Naive thymus-derived CD4-positive, alpha-beta T cell (primary cell): ENCODE results near the gene ZNF429. TPM values are rescaled to one million over a fixed set of nuclear protein-coding genes. Genes with fewer than 3 reads are reported as not detected.

Experiments
- ATAC-seq: fragments of 150-1000 bp; cut with Tn5 transposase; 2 replicates; pipeline ENCODE4 v1.10.0; 2021; ENCODE audit warnings: mild to moderate bottlenecking, moderate library complexity
- CTCF ChIA-PET: fragments of 350-600 bp; sonication (Branson Sonifier 250); formaldehyde crosslinking; loops from one replicate; lab custom pipeline; 2021; ENCODE audit warnings: antibody characterized with exemption; lab: Charles Lee
- POLR2A ChIA-PET: fragments of 350-600 bp; sonication (Branson Sonifier 250); formaldehyde crosslinking; loops from one replicate; lab custom pipeline; 2021; ENCODE audit warnings: antibody characterized with exemption, inconsistent platforms; lab: Charles Lee
- DNase-seq, 9 donors: peaks; one replicate each; pipeline versions ENCODE4 v3.0.0 to v3.0.0-alpha.2; 2020 to 2022; ENCODE audit warnings: mixed read lengths in 1 of 9
- H3K27ac ChIP-seq: one replicate; pipeline ENCODE4 v1.7.0; 2013; ENCODE audit warnings: mild to moderate bottlenecking, low read depth, low read length, moderate library complexity
- H3K27me3 ChIP-seq, 2 donors: one replicate each; pipeline ENCODE4 v1.7.0; 2013; ENCODE audit warnings: low read length in 2 of 2, mild to moderate bottlenecking in 2 of 2, moderate library complexity in 2 of 2; ENCODE audit not compliant: control insufficient read depth in 2 of 2, insufficient read depth in 2 of 2
- H3K36me3 ChIP-seq, 3 experiments: 1 replicate in 2 of 3; 2 replicates in 1 of 3; pipeline ENCODE4 v1.7.0; 2013; ENCODE audit warnings: low read length in 3 of 3, mild to moderate bottlenecking in 3 of 3, moderate library complexity in 1 of 3; ENCODE audit not compliant: insufficient read depth in 3 of 3, control insufficient read depth in 2 of 3
- H3K4me1 ChIP-seq, 2 donors: one replicate each; pipeline ENCODE4 v1.7.0; 2013; ENCODE audit warnings: low read length in 2 of 2, mild to moderate bottlenecking in 2 of 2, moderate library complexity in 1 of 2; ENCODE audit not compliant: control insufficient read depth in 2 of 2, insufficient read depth in 2 of 2
- H3K4me3 ChIP-seq: 2 replicates; pipeline ENCODE4 v1.7.0; 2013; ENCODE audit warnings: mild to moderate bottlenecking, low read length
- H3K9me3 ChIP-seq, 3 experiments: 1 replicate in 2 of 3; 2 replicates in 1 of 3; pipeline ENCODE4 v1.7.0; 2013; ENCODE audit warnings: low read length in 3 of 3; ENCODE audit not compliant: control insufficient read depth in 2 of 3
- H3K27ac Mint-ChIP-seq, 9 donors: one replicate each; pipeline ENCODE4 v1.8.0; 2020 to 2022; ENCODE audit warnings: mixed read lengths in 9 of 9, mild to moderate bottlenecking in 8 of 9, moderate library complexity in 5 of 9, inconsistent platforms in 2 of 9
- H3K27me3 Mint-ChIP-seq, 5 donors: one replicate each; pipeline ENCODE4 v1.8.0; 2021 to 2022; ENCODE audit warnings: mixed read lengths in 5 of 5, mild to moderate bottlenecking in 1 of 5
- H3K36me3 Mint-ChIP-seq, 5 donors: one replicate each; pipeline ENCODE4 v1.8.0; 2020 to 2022; ENCODE audit warnings: mixed read lengths in 5 of 5, mild to moderate bottlenecking in 3 of 5, inconsistent platforms in 1 of 5
- H3K4me1 Mint-ChIP-seq, 7 donors: one replicate each; pipeline ENCODE4 v1.8.0; 2020 to 2022; ENCODE audit warnings: mixed read lengths in 7 of 7, mild to moderate bottlenecking in 3 of 7, inconsistent platforms in 1 of 7
- H3K4me3 Mint-ChIP-seq, 10 donors: one replicate each; pipeline ENCODE4 v1.8.0; 2020 to 2022; ENCODE audit warnings: mild to moderate bottlenecking in 10 of 10, mixed read lengths in 10 of 10, moderate library complexity in 6 of 10, inconsistent platforms in 2 of 10
- H3K9me3 Mint-ChIP-seq, 11 donors: one replicate each; pipeline ENCODE4 v1.8.0; 2020 to 2022; ENCODE audit warnings: mixed read lengths in 11 of 11, mild to moderate bottlenecking in 4 of 11, inconsistent platforms in 1 of 11, moderate library complexity in 1 of 11
- intact Hi-C, 2 donors: fragments of 100-400 bp; cut with micrococcal nuclease; formaldehyde crosslinking; loops; one replicate each; pipeline ENCODE4 v1.15.1; 2023
- polyA plus RNA-seq, 2 donors: library from polyadenylated mRNA; unstranded; fragments of 300-500 nt; fragmentation: Illumina TruSeq; gene quantifications; one replicate each; pipeline ENCODE4 v1.2.3, GENCODE V29; 2021
- total RNA-seq, 6 experiments: library from RNA in 5 of 6; stranded (reverse) in 5 of 6; gene quantifications; 1 replicate in 5 of 6; 2 replicates in 1 of 6; pipeline ENCODE4 v1.2.3 and lab custom pipeline; 2021 to 2026

The ZNF429 gene
- total and polyA plus RNA-seq, 7 experiments from 2014 or later = 6.4 to 37.1 (median 30.3) TPM

- ChIA-PET CTCF (interaction anchor here (0.6 to 2.3 kb wide), 4 partner anchors 11 to 247 kb away, joined by 3 to 9 read pairs (median 6); partner anchors contain the start of gene ZNF429), POLR2A (interaction anchor here (0.6 to 5.1 kb wide), 20 partner anchors 11 to 1793 kb away, joined by 3 to 144 read pairs (median 4); partner anchors contain the start of genes ZNF253, ZNF429, ZNF43 and ZNF431)
- no peaks in the 10 kb centered on the region for H3K27me3 Mint-ChIP-seq
- intact Hi-C loops = loop anchor here (1.0 to 5.0 kb wide), 11 partner anchors 11 to 647 kb away; partner anchors contain the start of genes ZNF429 (in 2 of the 2), ZNF100 (in 1 of the 2), ZNF43 (in 1 of the 2) and ZNF493 (in 1 of the 2)
- Histone ChIP-seq H3K36me3 (no peaks in the 10 kb centered on the region), H3K4me3 (peak overlapping the region; percentile 64), H3K27ac (peak overlapping the region; percentile 71), H3K9me3 (peaks cover 0 to 11% (median 0%) of the 10 kb centered on the region in 3 experiments), H3K4me1 (no peaks in the 10 kb centered on the region), H3K27me3 (no peaks in the 10 kb centered on the region)
- DNase-seq (peak in 1 of 9 donors; percentile 69), ATAC-seq (peak; percentile 67)
- H3K4me3 Mint-ChIP-seq = peak overlapping the region; percentile 75 to 99 (median 92)
- H3K4me1 Mint-ChIP-seq = peaks cover 0 to 42% (median 23%) of the 10 kb centered on the region in 7 donors
- peaks cover 0 to 80% (median 13%) of the 10 kb centered on the region in 11 donors for H3K9me3 Mint-ChIP-seq
- H3K27ac Mint-ChIP-seq = peak overlapping the region; percentile 94 to 99 (median 96)
- H3K36me3 Mint-ChIP-seq = peaks cover 4 to 30% (median 19%) of the 10 kb centered on the region in 5 donors
These were observed 64.1 kb downstream of the ZNF429 start for GRCh38 chr19:21569494-21569865.

GRCh38 chr19:21571316-21571715 is 65.9 kb downstream of the ZNF429 start:
- Histone ChIP-seq H3K27ac (no peak overlapping the region), H3K27me3 (no peaks in the 10 kb centered on the region), H3K9me3 (peaks cover 0 to 11% (median 0%) of the 10 kb centered on the region in 3 experiments), H3K4me1 (no peaks in the 10 kb centered on the region), H3K36me3 (no peaks in the 10 kb centered on the region), H3K4me3 (no peak overlapping the region)
- peaks cover 0 to 26% (median 16%) of the 10 kb centered on the region in 5 donors for H3K36me3 Mint-ChIP-seq
- DNase-seq (no peak), ATAC-seq (no peak)
- H3K9me3 Mint-ChIP-seq = peaks cover 0 to 82% (median 16%) of the 10 kb centered on the region in 11 donors
- ChIA-PET POLR2A (interaction anchor here (2.3 to 5.1 kb wide), 3 partner anchors 12 to 66 kb away, joined by 10 to 144 read pairs (median 62); partner anchors contain the start of gene ZNF429), CTCF (no interaction called here)
- H3K4me3 Mint-ChIP-seq = no peak overlapping the region
- H3K27me3 Mint-ChIP-seq = peaks cover 0 to 4% (median 0%) of the 10 kb centered on the region in 5 donors
- intact Hi-C loops = loop anchor here in 1 of 2 donors (5.0 kb wide), 1 partner anchor 126 kb away; no protein-coding TSS in a partner anchor
- no peak overlapping the region for H3K27ac Mint-ChIP-seq
- H3K4me1 Mint-ChIP-seq = peaks cover 0 to 32% (median 15%) of the 10 kb centered on the region in 7 donors

DNA sequence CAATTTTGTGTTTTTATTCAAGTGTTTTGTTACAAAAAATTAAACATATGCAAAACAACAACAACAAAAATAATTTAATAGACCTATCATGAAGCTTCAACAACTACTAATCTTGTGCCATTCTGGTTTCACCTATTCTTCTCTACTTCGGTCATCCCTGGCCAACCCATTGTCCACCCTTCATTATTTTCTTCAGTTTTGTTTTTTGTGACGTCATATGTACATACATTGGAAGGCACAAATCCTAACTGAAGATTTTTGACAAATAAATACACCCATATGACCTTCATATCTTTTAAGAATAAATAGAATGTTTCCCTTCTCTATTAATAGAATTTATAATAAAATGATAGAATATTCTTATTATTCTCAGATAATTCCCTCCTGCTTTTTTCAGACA is 69.2 kb downstream of the ZNF429 start:
- Histone ChIP-seq H3K27me3 (no peaks in the 10 kb centered on the region), H3K27ac (no peak overlapping the region), H3K36me3 (no peaks in the 10 kb centered on the region), H3K4me1 (peaks cover 0 to 4% of the 10 kb centered on the region in 2 donors), H3K9me3 (peaks cover 0 to 11% (median 0%) of the 10 kb centered on the region in 3 experiments), H3K4me3 (no peak overlapping the region)
- Mint-ChIP-seq H3K36me3 (peaks cover 4 to 18% (median 10%) of the 10 kb centered on the region in 5 donors), H3K4me3 (no peak overlapping the region), H3K27me3 (peaks cover 0 to 4% (median 0%) of the 10 kb centered on the region in 5 donors), H3K4me1 (peaks cover 0 to 19% (median 3%) of the 10 kb centered on the region in 7 donors), H3K9me3 (peaks cover 0 to 69% (median 16%) of the 10 kb centered on the region in 11 donors), H3K27ac (no peak overlapping the region)
- intact Hi-C loops = loop anchor here in 1 of 2 donors (5.0 kb wide), 1 partner anchor 123 kb away; no protein-coding TSS in a partner anchor
- DNase-seq = no peak
- CTCF ChIA-PET = interaction anchor here (0.6 kb wide), 1 partner anchor 14 kb away, joined by 5 read pairs; no protein-coding TSS in a partner anchor
- ATAC-seq = no peak
- POLR2A ChIA-PET = interaction anchor here (1.1 to 2.0 kb wide), 2 partner anchors 11 to 68 kb away, joined by 6 to 7 read pairs; no protein-coding TSS in a partner anchor

DNA sequence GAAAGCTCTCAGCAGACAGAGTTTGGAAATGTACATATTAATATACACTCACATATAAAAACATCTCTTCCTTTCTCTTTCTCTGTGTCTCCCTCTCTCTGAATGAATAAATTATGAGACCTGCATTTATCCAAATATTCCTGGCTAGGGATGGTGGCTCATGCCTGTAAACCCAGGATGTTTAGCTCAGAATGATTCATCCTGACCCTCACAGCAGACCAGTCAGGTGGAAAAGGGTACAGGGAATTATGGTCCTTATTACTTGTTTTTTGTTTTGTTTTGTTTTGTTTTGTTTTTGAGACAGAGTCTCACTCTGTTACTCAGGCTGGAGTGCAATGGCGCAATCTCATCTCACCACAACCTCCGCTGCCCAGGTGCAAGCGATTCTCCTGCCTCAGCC is 71.1 kb downstream of the ZNF429 start:
- no peak overlapping the region for H3K4me3 Mint-ChIP-seq
- Histone ChIP-seq H3K27me3 (no peaks in the 10 kb centered on the region), H3K4me1 (peaks cover 0 to 16% of the 10 kb centered on the region in 2 donors), H3K36me3 (no peaks in the 10 kb centered on the region), H3K27ac (no peak overlapping the region), H3K9me3 (peaks cover 0 to under 1% (median 0%) of the 10 kb centered on the region in 3 experiments), H3K4me3 (no peak overlapping the region)
- H3K27ac Mint-ChIP-seq = peak overlapping the region in 1 of 9 donors; percentile 1
- no peak for ATAC-seq
- peaks cover 4 to 12% (median 6%) of the 10 kb centered on the region in 5 donors for H3K36me3 Mint-ChIP-seq
- no peak for DNase-seq
- ChIA-PET POLR2A (interaction anchor here (0.5 kb wide), 1 partner anchor 76 kb away, joined by 3 read pairs; no protein-coding TSS in a partner anchor), CTCF (interaction anchor here (0.8 kb wide), 1 partner anchor 71 kb away, joined by 5 read pairs; the partner anchor contains the start of gene ZNF429)
- H3K27me3 Mint-ChIP-seq = peaks cover 0 to 4% (median 0%) of the 10 kb centered on the region in 5 donors
- H3K9me3 Mint-ChIP-seq = peaks cover 0 to 74% (median 10%) of the 10 kb centered on the region in 11 donors
- H3K4me1 Mint-ChIP-seq = peaks cover 0 to 35% (median 15%) of the 10 kb centered on the region in 7 donors
- intact Hi-C loops = no loop called here

DNA sequence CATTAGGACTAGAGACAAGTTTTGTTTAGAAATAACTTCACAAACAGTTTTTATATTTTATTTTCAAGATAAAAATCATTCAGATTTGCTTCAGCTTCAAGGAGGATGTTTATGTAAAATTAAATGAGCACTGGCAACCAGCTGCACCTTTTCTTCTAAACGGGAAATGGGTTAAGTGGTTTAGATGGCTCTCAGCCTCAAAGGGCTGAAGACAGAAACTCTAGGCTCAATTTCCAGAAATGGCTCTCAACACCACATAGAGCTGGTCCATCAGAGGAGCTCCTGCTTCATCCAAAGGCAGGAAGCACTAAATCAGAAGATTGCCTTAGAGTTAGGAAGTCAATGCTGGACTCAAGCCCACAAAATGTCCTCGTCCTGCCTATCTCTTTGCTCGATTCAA is 74.7 kb downstream of the ZNF429 start:
- Histone ChIP-seq H3K27me3 (no peaks in the 10 kb centered on the region), H3K36me3 (no peaks in the 10 kb centered on the region), H3K27ac (peak overlapping the region; percentile 51), H3K9me3 (no peaks in the 10 kb centered on the region), H3K4me1 (peaks cover 0 to 20% of the 10 kb centered on the region in 2 donors), H3K4me3 (no peak overlapping the region)
- Mint-ChIP-seq H3K9me3 (peaks cover 0 to 75% (median 4%) of the 10 kb centered on the region in 11 donors), H3K27ac (peak overlapping the region in 7 of 9 donors; percentile 72 to 89 (median 85)), H3K36me3 (peaks cover 2 to 11% (median 6%) of the 10 kb centered on the region in 5 donors), H3K4me1 (peaks cover 0 to 60% (median 31%) of the 10 kb centered on the region in 7 donors), H3K4me3 (peak overlapping the region in 7 of 10 donors; percentile 37 to 75 (median 64)), H3K27me3 (peaks cover 0 to 12% (median 0%) of the 10 kb centered on the region in 5 donors)
- ChIA-PET POLR2A (interaction anchor here (0.6 to 10.8 kb wide), 12 partner anchors 9 to 1015 kb away, joined by 3 to 144 read pairs (median 6); partner anchors contain the start of genes ZNF429, ZNF43, ZNF493 and ZNF737), CTCF (interaction anchor here (1.7 to 2.0 kb wide), 2 partner anchors 11 to 75 kb away, joined by 6 to 9 read pairs; partner anchors contain the start of gene ZNF429)
- ATAC-seq = peak; percentile 57
- DNase-seq = peak in 5 of 9 donors; percentile 42 to 54 (median 48)
- intact Hi-C loops = loop anchor here in 1 of 2 donors (1.0 to 10.0 kb wide), 3 partner anchors 11 to 255 kb away; partner anchors contain the start of gene ZNF708

DNA sequence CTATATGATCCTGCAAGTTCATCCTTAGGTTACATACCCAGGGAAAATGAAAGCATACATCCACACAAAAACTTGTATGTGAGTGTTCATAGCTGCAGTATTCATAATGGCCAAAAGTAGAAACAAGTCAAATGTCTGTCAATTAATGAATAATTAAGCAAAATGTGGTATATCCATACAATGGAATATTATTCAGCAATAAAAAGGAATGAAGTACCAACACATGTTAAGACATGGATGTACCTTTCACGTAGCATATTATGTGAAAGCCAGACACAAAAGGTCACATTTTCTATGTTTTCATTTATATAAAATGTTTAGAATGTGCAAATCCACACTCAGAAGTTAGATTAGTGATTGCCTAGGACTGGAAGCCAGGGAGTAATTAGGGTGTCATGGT is 75.4 kb downstream of the ZNF429 start:
- Histone ChIP-seq H3K27me3 (no peaks in the 10 kb centered on the region), H3K27ac (no peak overlapping the region), H3K36me3 (no peaks in the 10 kb centered on the region), H3K4me1 (peaks cover 0 to 28% of the 10 kb centered on the region in 2 donors), H3K4me3 (no peak overlapping the region), H3K9me3 (no peaks in the 10 kb centered on the region)
- peaks cover 0 to 17% (median 0%) of the 10 kb centered on the region in 5 donors for H3K27me3 Mint-ChIP-seq
- intact Hi-C loops = loop anchor here in 1 of 2 donors (1.0 to 10.0 kb wide), 3 partner anchors 12 to 256 kb away; partner anchors contain the start of gene ZNF708
- H3K36me3 Mint-ChIP-seq = peaks cover 2 to 11% (median 6%) of the 10 kb centered on the region in 5 donors
- ChIA-PET POLR2A (interaction anchor here (0.9 to 10.8 kb wide), 11 partner anchors 8 to 1912 kb away, joined by 3 to 144 read pairs (median 5); partner anchors contain the start of genes ZNF101, ZNF429 and ZNF43), CTCF (interaction anchor here (1.7 to 2.0 kb wide), 2 partner anchors 11 to 75 kb away, joined by 6 to 9 read pairs; partner anchors contain the start of gene ZNF429)
- H3K4me1 Mint-ChIP-seq = peaks cover 0 to 65% (median 33%) of the 10 kb centered on the region in 7 donors
- DNase-seq (no peak), ATAC-seq (no peak)
- H3K9me3 Mint-ChIP-seq = peaks cover 0 to 75% (median 4%) of the 10 kb centered on the region in 11 donors
- peak overlapping the region in 7 of 10 donors; percentile 37 to 75 (median 64) for H3K4me3 Mint-ChIP-seq
- H3K27ac Mint-ChIP-seq = peak overlapping the region in 7 of 9 donors; percentile 72 to 89 (median 85)
